HepG2 (cell line): ENCODE measurements around the gene GSTT2. TPM values are rescaled to one million over a fixed set of nuclear protein-coding genes. Genes with fewer than 3 reads are reported as not detected.

Experiments used
- ATAC-seq: fragments of 200-7000 bp; cut with Tn5 transposase; 3 replicates; pipeline ENCODE4 v1.9.1; 2020; ENCODE audit warnings: mild to moderate bottlenecking, moderate library complexity
- BruUV-seq: library from RNA; stranded (reverse); fragments of 400-500 nt; replicated peaks from 2 replicates; lab custom pipeline; 2021; lab: Mats Ljungman, UMichigan
- CTCF ChIA-PET: fragments of 300-600 bp; formaldehyde crosslinking; extraction: SDS; loops from one replicate; lab custom pipeline; 2021; ENCODE audit warnings: low total read pairs, inconsistent platforms, low intra/inter-chr PET ratio; lab: Yijun Ruan, JAX
- POLR2A ChIA-PET: fragments of 350-600 bp; sonication (Branson Sonifier 250); formaldehyde crosslinking; loops from one replicate; lab custom pipeline; 2020; ENCODE audit warnings: antibody characterized with exemption, inconsistent platforms; lab: Yijun Ruan, JAX
- DNase-seq: peaks from one replicate; pipeline ENCODE4 v3.0.0-alpha.2; 2015; ENCODE audit warnings: low spot score
- FAIRE-seq: peaks from 3 replicates; lab custom pipeline; 2011; peaks lifted over from hg19 to GRCh38; lab: Jason Lieb, UNC
- H2AFZ ChIP-seq: one replicate; pipeline ENCODE4 v1.6.1; 2011; ENCODE audit warnings: low read length, inconsistent platforms
- H3K27ac ChIP-seq: fragments of 300-600 bp; 3 replicates; pipeline ENCODE4 v1.8.0; 2011; ENCODE audit warnings: mixed run types, mild to moderate bottlenecking, mixed read lengths, low read length, inconsistent platforms; ENCODE audit not compliant: insufficient read depth; ENCODE audit errors: extremely low read length
- H3K27me3 ChIP-seq, 2 experiments: fragments of 200-600 bp in 1 of 2; 2 replicates in 1 of 2; 3 replicates in 1 of 2; pipeline versions ENCODE4 v1.6.0 to v1.8.0; 2011; ENCODE audit warnings: low read length in 2 of 2, mild to moderate bottlenecking in 2 of 2, moderate library complexity in 2 of 2, inconsistent platforms in 1 of 2; ENCODE audit not compliant: insufficient read depth in 2 of 2, control insufficient read depth in 1 of 2
- H3K36me3 ChIP-seq, 2 experiments: fragments of 200-600 bp in 1 of 2; replicated peaks in 1 of 2; 2 replicates in 1 of 2; 3 replicates in 1 of 2; pipeline versions ENCODE4 v1.5.1 to v1.8.0; 2011; ENCODE audit warnings: low read length in 2 of 2, inconsistent platforms in 1 of 2; ENCODE audit not compliant: insufficient read depth in 2 of 2, control insufficient read depth in 1 of 2
- H3K4me1 ChIP-seq: 2 replicates; pipeline ENCODE4 v1.5.1; 2012; ENCODE audit warnings: low read length, inconsistent platforms; ENCODE audit not compliant: insufficient read depth
- H3K4me2 ChIP-seq: 2 replicates; pipeline ENCODE4 v1.6.0; 2011; ENCODE audit warnings: low read depth, low read length, inconsistent platforms
- H3K4me3 ChIP-seq, 3 experiments: fragments of 200-600 bp in 1 of 3; sonication (generic), shearing (Covaris generic) in 1 of 3; replicated peaks in 1 of 3; 2 replicates each; pipeline ENCODE4 v1.5.1; 2011 to 2016; ENCODE audit warnings: low read length in 3 of 3, inconsistent platforms in 2 of 3, low read depth in 2 of 3, mild to moderate bottlenecking in 2 of 3, control low read depth in 1 of 3, mixed read lengths in 1 of 3; ENCODE audit not compliant: insufficient read depth in 1 of 3
- H3K79me2 ChIP-seq: one replicate; pipeline ENCODE4 v1.6.1; 2011; ENCODE audit warnings: low read length, inconsistent platforms; ENCODE audit not compliant: insufficient read depth
- H3K9ac ChIP-seq: 2 replicates; pipeline ENCODE4 v1.6.0; 2011; ENCODE audit warnings: mild to moderate bottlenecking, low read depth, low read length, inconsistent platforms; ENCODE audit not compliant: insufficient read depth
- H3K9me3 ChIP-seq: 2 replicates; pipeline ENCODE4 v1.5.1; 2012; ENCODE audit warnings: mild to moderate bottlenecking, low read length
- H4K20me1 ChIP-seq: 2 replicates; pipeline ENCODE4 v1.6.0; 2011; ENCODE audit warnings: inconsistent platforms, mild to moderate bottlenecking, low read length, moderate library complexity; ENCODE audit not compliant: insufficient read depth
- CEBPG ChIP-seq: IDR thresholded peaks from 2 replicates; pipeline ENCODE4 v1.6.1; 2016
- FOXP1 ChIP-seq, 2 experiments: fragments of 450-650 bp in 1 of 2; IDR thresholded peaks; 2 replicates each; pipeline ENCODE4 v1.6.1; 2017 to 2018; ENCODE audit warnings: antibody characterized with exemption in 1 of 2
- FOXP4 ChIP-seq: sonication (generic); formaldehyde crosslinking; IDR thresholded peaks from 2 replicates; pipeline ENCODE4 v1.4.0; 2020; ENCODE audit warnings: missing genetic modification reagents
- HNRNPLL ChIP-seq: fragments of 200-400 bp; formaldehyde crosslinking; IDR thresholded peaks from 2 replicates; pipeline ENCODE4 v1.6.1; 2017; ENCODE audit warnings: mild to moderate bottlenecking, low read depth, low read length; ENCODE audit not compliant: poor library complexity, severe bottlenecking
- MTA1 ChIP-seq: sonication (generic); formaldehyde crosslinking; IDR thresholded peaks from 2 replicates; pipeline ENCODE4 v1.4.0; 2020; ENCODE audit warnings: missing genetic modification reagents, mild to moderate bottlenecking, borderline replicate concordance
- MXD4 ChIP-seq: IDR thresholded peaks from 2 replicates; pipeline ENCODE4 v1.6.1; 2016; ENCODE audit warnings: mild to moderate bottlenecking, missing biosample characterization, missing genetic modification reagents
- NR2F6 ChIP-seq, 2 experiments: IDR thresholded peaks; 2 replicates each; pipeline ENCODE4 v1.6.1; 2016; ENCODE audit warnings: antibody characterized with exemption in 1 of 2, mild to moderate bottlenecking in 1 of 2
- TBX3 ChIP-seq: fragments of 450-650 bp; IDR thresholded peaks from 2 replicates; pipeline ENCODE4 v1.6.1; 2017; ENCODE audit warnings: antibody characterized with exemption, mild to moderate bottlenecking, inconsistent platforms, borderline replicate concordance
- ZBTB49 ChIP-seq: sonication (generic); formaldehyde crosslinking; IDR thresholded peaks from 2 replicates; pipeline ENCODE4 v1.4.0; 2020; ENCODE audit warnings: missing genetic modification reagents, borderline replicate concordance
- ZNF275 ChIP-seq: sonication (generic); formaldehyde crosslinking; IDR thresholded peaks from 2 replicates; pipeline ENCODE4 v1.8.0; 2022; ENCODE audit warnings: missing genetic modification reagents, mild to moderate bottlenecking, inconsistent platforms, borderline replicate concordance
- ZNF296 ChIP-seq: sonication (generic); formaldehyde crosslinking; conservative IDR thresholded peaks from 2 replicates; pipeline ENCODE4 v1.5.0; 2020; ENCODE audit warnings: mild to moderate bottlenecking, missing genetic modification reagents
- ZNF562 ChIP-seq: sonication (generic); formaldehyde crosslinking; IDR thresholded peaks from 2 replicates; pipeline ENCODE4 v1.8.0; 2022; ENCODE audit warnings: missing genetic modification reagents, borderline replicate concordance
- ZNF577 ChIP-seq: sonication (generic); formaldehyde crosslinking; IDR thresholded peaks from 2 replicates; pipeline ENCODE4 v1.4.0; 2020; ENCODE audit warnings: mild to moderate bottlenecking, low read depth, missing genetic modification reagents, borderline replicate concordance
- WGBS: methylation state at CpG from one replicate; pipeline ENCODE4 v1.1.6; 2017; ENCODE audit warnings: low lambda C conversion rate; 5-methylcytosine and 5-hydroxymethylcytosine counted together
- in situ Hi-C: cut with HindIII; loops from 2 replicates; pipeline ENCODE4 v1.10.0; 2017; ENCODE audit warnings: low pct_unique_long_range_greater_than_20kb; ENCODE audit not compliant: extremely low pct_ligation_motif_present
- intact Hi-C: fragments of 100-400 bp; cut with micrococcal nuclease; formaldehyde crosslinking; loops from one replicate; pipeline ENCODE4 v1.10.0; 2022; ENCODE audit not compliant: unreplicated experiment
- polyA plus RNA-seq, 8 experiments: library from polyadenylated mRNA; depleted of rRNA in 3 of 8; stranded (reverse) in 7 of 8; unstranded in 1 of 8; fragments of >200 nt; fragmentation: Illumina TruSeq in 4 of 8; extraction: Trizol in 4 of 8; gene quantifications; 2 replicates each; pipeline versions ENCODE4 v1.2.1 to v1.2.3, GENCODE V29; 2011 to 2016; ENCODE audit warnings: low read depth in 4 of 8, missing spikeins in 1 of 8, mixed read lengths in 1 of 8; ENCODE audit not compliant: insufficient read depth in 1 of 8
- total RNA-seq, 5 experiments: library from RNA; depleted of rRNA; stranded (reverse); fragments of >200 nt; fragmentation: Illumina TruSeq; extraction: Trizol; gene quantifications; 2 replicates each; pipeline ENCODE4 v1.2.3, GENCODE V29; 2016; ENCODE audit warnings: low read depth in 1 of 5
- TF ChIP-seq, protein P1 (sequence below): sonication (generic); formaldehyde crosslinking; IDR thresholded peaks from 2 replicates; pipeline ENCODE4 v1.4.0; 2020; ENCODE audit warnings: missing genetic modification reagents
- TF ChIP-seq, protein P2 (sequence below): sonication (generic); formaldehyde crosslinking; IDR thresholded peaks from 2 replicates; pipeline ENCODE4 v1.5.1; 2020; ENCODE audit warnings: missing genetic modification reagents, mild to moderate bottlenecking, borderline replicate concordance

Gene GSTT2
- total and polyA plus RNA-seq, 2 of the 13 experiments (the other 11 are each of a cell fraction or from before 2014, with no cell fraction given), result not detected

DNA sequence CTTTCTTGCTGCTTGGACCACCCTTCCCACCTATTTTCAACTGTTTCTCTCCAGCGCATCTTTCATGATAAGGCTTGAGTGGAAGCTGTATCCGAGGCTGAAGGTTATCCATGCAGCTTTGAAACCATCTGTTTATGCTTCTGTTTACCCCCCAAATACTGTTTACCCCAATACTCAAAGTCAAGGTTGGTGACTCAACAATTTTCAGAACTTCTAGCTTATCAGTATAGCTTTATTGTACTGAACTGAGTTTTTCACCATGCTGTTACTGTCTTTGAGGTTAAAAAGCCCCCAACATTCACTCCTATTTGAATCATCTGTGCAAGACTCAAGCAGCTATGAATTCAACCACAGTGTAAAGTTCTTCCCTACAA lies 30.1 kb downstream of the GSTT2 start:
- TSS peak; percentile 75 for BruUV-seq
- no peak for ATAC-seq
- no peak for FAIRE-seq
- DNase-seq, result no peak
- Histone ChIP-seq H4K20me1 (no peaks in the 10 kb centered on the region; the same call in 1 of the 2 replicates), H3K9me3 (no peaks in the 10 kb centered on the region), H3K4me2 (peak overlapping the region; percentile 86), H2AFZ (no peak overlapping the region), H3K4me1 (peaks cover 69% of the 10 kb centered on the region), H3K4me3 (peak overlapping the region in 2 of 3 experiments; percentile 18 to 95; a peak in 3 of 6 replicates), H3K27me3 (no peaks in the 10 kb centered on the region; a peak in 1 of 5 replicates), H3K27ac (peak overlapping the region; percentile 87), H3K9ac (peak overlapping the region; percentile 73), H3K36me3 (no peaks in the 10 kb centered on the region), H3K79me2 (peaks cover 33% of the 10 kb centered on the region)
- in situ Hi-C loops (no loop called here), intact Hi-C loops (no loop called here)
- ChIA-PET CTCF (no interaction called here), POLR2A (interaction anchor here (1.2 to 2.5 kb wide), 10 partner anchors 8 to 236 kb away, joined by 3 to 17 read pairs (median 5); partner anchors contain the start of genes MIF and SLC2A11)
- 6% methylated on average over 2 of the region's 2 CpGs for WGBS
- TF ChIP-seq ZNF275 (CRISPR knock-in tag), result 0 out of 2 replicates have a peak, but pooled peaks have one; percentile 45
- TF ChIP-seq FOXP4 (CRISPR knock-in tag), result peak; percentile 68
- no peak for TF ChIP-seq MTA1 (CRISPR knock-in tag)
- TF ChIP-seq, protein P1, sequence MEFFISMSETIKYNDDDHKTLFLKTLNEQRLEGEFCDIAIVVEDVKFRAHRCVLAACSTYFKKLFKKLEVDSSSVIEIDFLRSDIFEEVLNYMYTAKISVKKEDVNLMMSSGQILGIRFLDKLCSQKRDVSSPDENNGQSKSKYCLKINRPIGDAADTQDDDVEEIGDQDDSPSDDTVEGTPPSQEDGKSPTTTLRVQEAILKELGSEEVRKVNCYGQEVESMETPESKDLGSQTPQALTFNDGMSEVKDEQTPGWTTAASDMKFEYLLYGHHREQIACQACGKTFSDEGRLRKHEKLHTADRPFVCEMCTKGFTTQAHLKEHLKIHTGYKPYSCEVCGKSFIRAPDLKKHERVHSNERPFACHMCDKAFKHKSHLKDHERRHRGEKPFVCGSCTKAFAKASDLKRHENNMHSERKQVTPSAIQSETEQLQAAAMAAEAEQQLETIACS (CRISPR knock-in tag), result peak; percentile 18; the same call in 1 of the 2 replicates
- no peak for TF ChIP-seq ZNF562 (CRISPR knock-in tag)
- TF ChIP-seq NR2F6 (IDR thresholded peaks at IDR 0.05), result no peak
- 0 out of 2 replicates have a peak, but pooled peaks have one; percentile 37 for TF ChIP-seq NR2F6 (CRISPR knock-in tag; IDR thresholded peaks at IDR 0.05)
- peak; percentile 42; the same call in 1 of the 2 replicates for TF ChIP-seq TBX3
- TF ChIP-seq ZBTB49 (CRISPR knock-in tag), result no peak
- TF ChIP-seq CEBPG (CRISPR knock-in tag), result no peak
- TF ChIP-seq, protein P2, sequence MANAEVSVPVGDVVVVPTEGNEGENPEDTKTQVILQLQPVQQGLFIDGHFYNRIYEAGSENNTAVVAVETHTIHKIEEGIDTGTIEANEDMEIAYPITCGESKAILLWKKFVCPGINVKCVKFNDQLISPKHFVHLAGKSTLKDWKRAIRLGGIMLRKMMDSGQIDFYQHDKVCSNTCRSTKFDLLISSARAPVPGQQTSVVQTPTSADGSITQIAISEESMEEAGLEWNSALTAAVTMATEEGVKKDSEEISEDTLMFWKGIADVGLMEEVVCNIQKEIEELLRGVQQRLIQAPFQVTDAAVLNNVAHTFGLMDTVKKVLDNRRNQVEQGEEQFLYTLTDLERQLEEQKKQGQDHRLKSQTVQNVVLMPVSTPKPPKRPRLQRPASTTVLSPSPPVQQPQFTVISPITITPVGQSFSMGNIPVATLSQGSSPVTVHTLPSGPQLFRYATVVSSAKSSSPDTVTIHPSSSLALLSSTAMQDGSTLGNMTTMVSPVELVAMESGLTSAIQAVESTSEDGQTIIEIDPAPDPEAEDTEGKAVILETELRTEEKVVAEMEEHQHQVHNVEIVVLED (CRISPR knock-in tag), result no peak
- TF ChIP-seq MXD4, result 0 out of 2 replicates have a peak, but pooled peaks have one; percentile 4
- TF ChIP-seq ZNF577 (CRISPR knock-in tag), result no peak
- TF ChIP-seq ZNF296 (CRISPR knock-in tag), result no peak
- peak; percentile 79 for TF ChIP-seq FOXP1 (IDR thresholded peaks at IDR 0.05)
- peak; percentile 74 for TF ChIP-seq FOXP1 (CRISPR knock-in tag; IDR thresholded peaks at IDR 0.05)
- no peak for TF ChIP-seq HNRNPLL
